Gastroesophageal sphincter (tissue), 3 donors: Measurements from ENCODE around the gene TMED10.

ENCODE experiments used
- CTCF ChIP-seq, 4 experiments: fragments of 200-600 bp in 2 of 4; fragments of 450-650 bp in 2 of 4; sonication (generic) in 1 of 4; IDR thresholded peaks; one replicate each; pipeline ENCODE4 v1.5.1; 2017 to 2019; ENCODE audit warnings: antibody characterized with exemption in 4 of 4, mild to moderate bottlenecking in 2 of 4, moderate library complexity in 2 of 4
- POLR2A ChIP-seq, 2 donors: fragments of 450-650 bp; IDR thresholded peaks; one replicate each; pipeline ENCODE4 v1.6.1; 2017; ENCODE audit warnings: antibody characterized with exemption in 2 of 2, mild to moderate bottlenecking in 2 of 2, moderate library complexity in 1 of 2
- POLR2AphosphoS5 ChIP-seq: sonication (generic); formaldehyde crosslinking; IDR thresholded peaks from one replicate; pipeline ENCODE4 v1.6.1; 2017; ENCODE audit warnings: antibody characterized with exemption

- TF ChIP-seq CTCF (IDR thresholded peaks at IDR 0.05) (no peak), POLR2A (IDR thresholded peaks at IDR 0.05) (no peak), POLR2AphosphoS5 (no peak)
Measured at GRCh38 chr14:75081660-75082229, 94.7 kb downstream of the TMED10 start.
